SK-MEL-5 (cell line): ENCODE measurements around the gene DCPS. TPM values are rescaled to one million over a fixed set of nuclear protein-coding genes. Genes with fewer than 3 reads are reported as not detected.
"Not testable (repeated sequence)": the region's sequence is repeated elsewhere in the genome, so short reads cannot be mapped to it uniquely, and the experiment has no call there.

ENCODE experiments used
- DNase-seq: peaks from one replicate; pipeline ENCODE4 v3.0.0-alpha.2; 2016; ENCODE audit warnings: low read depth, low spot score
- in situ Hi-C: cut with HindIII; loops from 2 replicates; pipeline ENCODE4 v1.10.0; 2016; ENCODE audit warnings: low sequenced_read_pairs, high pct_unique_total_duplicates, low pct_unique_long_range_greater_than_20kb
- small RNA-seq, 2 experiments: library from RNA; depleted of rRNA; stranded (forward); fragments of <200 nt; gene quantifications; one replicate each; pipeline ENCODE3, GENCODE V24; 2014
- total RNA-seq: library from RNA; depleted of rRNA; stranded (reverse); fragments of >200 nt; shearing (Covaris generic); gene quantifications from 2 replicates; pipeline ENCODE4 v1.2.3, GENCODE V29; 2014; rRNA removed

Gene DCPS
- total RNA-seq, 1 experiment from 2014 or later, result 9.5 TPM

- in situ Hi-C loops, result no loop called here
- no peak for DNase-seq
These were observed 79.8 kb downstream of the DCPS start for GRCh38 chr11:126383339-126384335.

- no peak for DNase-seq
- in situ Hi-C loops, result no loop called here
These were observed 80.7 kb downstream of the DCPS start for GRCh38 chr11:126384449-126385070.

- in situ Hi-C loops, result no loop called here
- no peak for DNase-seq
These were observed 82.3 kb downstream of the DCPS start for GRCh38 chr11:126385991-126386728.

- DNase-seq, in situ Hi-C loops: not testable (repeated sequence)
These were observed 82.8 kb downstream of the DCPS start for GRCh38 chr11:126386729-126387071.

- in situ Hi-C loops, result no loop called here
- no peak for DNase-seq
These were observed 84.0 kb downstream of the DCPS start for GRCh38 chr11:126387857-126388256.

GRCh38 chr11:126390272-126390867, 86.5 kb downstream of the DCPS start:
- in situ Hi-C loops, result no loop called here

GRCh38 chr11:126391286-126391954, 87.6 kb downstream of the DCPS start:
- no peak for DNase-seq
- in situ Hi-C loops, result no loop called here

More at GRCh38 chr11:126390272-126390867, 86.5 kb downstream of the DCPS start:
- peak; percentile 72 for DNase-seq

GRCh38 chr11:126391970-126392632, 88.2 kb downstream of the DCPS start:
- in situ Hi-C loops, result no loop called here
- peak; percentile 74 for DNase-seq

- DNase-seq, result no peak
- in situ Hi-C loops, result no loop called here
These were observed 88.8 kb downstream of the DCPS start for GRCh38 chr11:126392633-126393013.

GRCh38 chr11:126393143-126393542, 89.3 kb downstream of the DCPS start:
- no peak for DNase-seq
- in situ Hi-C loops, result no loop called here

GRCh38 chr11:126394036-126394435, 90.2 kb downstream of the DCPS start:
- DNase-seq, result peak; percentile 16
- in situ Hi-C loops, result no loop called here

DNA sequence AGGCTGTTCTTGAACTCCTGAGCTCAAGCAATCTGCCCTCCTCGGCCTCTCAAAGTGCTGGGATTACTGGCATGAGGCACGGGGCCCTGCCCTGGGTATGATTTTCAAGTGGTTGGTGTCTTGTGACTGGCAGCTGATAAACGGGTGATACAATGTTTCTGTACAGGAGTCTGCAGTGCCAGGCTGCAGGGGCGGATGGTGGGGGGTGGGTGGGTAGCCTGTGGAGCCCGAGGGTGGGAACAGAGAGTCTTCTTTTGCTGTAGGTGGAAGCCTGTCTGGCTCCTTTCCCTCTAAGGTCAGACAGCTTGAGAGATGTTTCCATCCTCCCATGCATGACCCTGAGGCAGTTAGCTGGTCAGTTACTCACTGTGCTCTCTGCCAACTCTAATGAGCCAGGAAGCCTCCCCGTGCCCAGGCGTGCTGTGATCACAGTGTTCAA, 90.8 kb downstream of the DCPS start:
- in situ Hi-C loops, result not testable (repeated sequence)
- DNase-seq, result peak; percentile 92

Small RNA genes lying within 50 kb of the gene (small RNA-seq; reads per million reads assigned to genes)
- gene AP001318.3, result 0 reads per million in 2 experiments

Other genes with a start within 250 kb of the DCPS start
- gene CDON, start 241.2 kb upstream of the DCPS start, total RNA-seq, result 8.0 and 8.6 TPM in 2 replicates
- 23.3 and 23.6 TPM in 2 replicates for gene RPUSD4, start 92.4 kb upstream of the DCPS start, total RNA-seq
- gene FAM118B, start 92.3 kb upstream of the DCPS start, total RNA-seq, result 22.8 and 29.9 TPM in 2 replicates
- 124 and 129 TPM in 2 replicates for gene SRPRA, start 35.2 kb upstream of the DCPS start, total RNA-seq
- gene FOXRED1, start 34.9 kb upstream of the DCPS start, total RNA-seq, result 21.2 and 27.2 TPM in 2 replicates
- 5.9 and 7.0 TPM in 2 replicates for gene TIRAP, start 21.0 kb upstream of the DCPS start, total RNA-seq
- gene ST3GAL4, start 51.6 kb downstream of the DCPS start, total RNA-seq, result 198 and 242 TPM in 2 replicates